GM23338 (cell line): ENCODE results near the gene MRM2. TPM values are rescaled to one million over a fixed set of nuclear protein-coding genes. Genes with fewer than 3 reads are reported as not detected.

Experiments
- ATAC-seq: fragments of 200-7000 bp; cut with Tn5 transposase; 3 replicates; pipeline ENCODE4 v1.9.1; 2020
- DNase-seq: peaks from one replicate; pipeline ENCODE4 v3.0.0-alpha.2; 2015; ENCODE audit warnings: low spot score
- H2AFZ ChIP-seq: fragments of 200-600 bp; sonication (generic); 2 replicates; pipeline ENCODE4 v1.8.0; 2016; ENCODE audit warnings: antibody characterized with exemption, mild to moderate bottlenecking, moderate library complexity
- H3F3A ChIP-seq: fragments of 200-600 bp; sonication (generic); replicated peaks from 2 replicates; pipeline ENCODE4 v1.8.0; 2017; ENCODE audit warnings: antibody characterized with exemption, mixed run types, low read depth
- H3K27ac ChIP-seq: fragments of 200-600 bp; sonication (generic); 2 replicates; pipeline ENCODE4 v1.6.1; 2016; ENCODE audit warnings: low read depth
- H3K27me3 ChIP-seq: fragments of 200-600 bp; sonication (generic); 2 replicates; pipeline ENCODE4 v1.8.0; 2016; ENCODE audit warnings: mild to moderate bottlenecking, mixed run types, moderate library complexity; ENCODE audit not compliant: insufficient read depth
- H3K36me3 ChIP-seq: fragments of 200-600 bp; sonication (generic); 2 replicates; pipeline ENCODE4 v1.8.0; 2016; ENCODE audit warnings: mild to moderate bottlenecking; ENCODE audit not compliant: insufficient read depth
- H3K4me1 ChIP-seq: fragments of 200-600 bp; sonication (generic); 2 replicates; pipeline ENCODE4 v1.8.0; 2016; ENCODE audit warnings: mild to moderate bottlenecking, moderate library complexity; ENCODE audit not compliant: insufficient read depth
- H3K4me2 ChIP-seq: fragments of 200-600 bp; sonication (generic); 2 replicates; pipeline ENCODE4 v1.7.1; 2017; ENCODE audit warnings: mixed run types
- H3K4me3 ChIP-seq: fragments of 200-600 bp; sonication (generic); 2 replicates; pipeline ENCODE4 v1.6.1; 2016; ENCODE audit warnings: mixed run types
- H3K79me2 ChIP-seq: fragments of 200-600 bp; sonication (generic); replicated peaks from 2 replicates; pipeline ENCODE4 v1.8.0; 2017; ENCODE audit warnings: mild to moderate bottlenecking; ENCODE audit not compliant: insufficient read depth
- H3K9me2 ChIP-seq: fragments of 200-600 bp; sonication (generic); 2 replicates; pipeline ENCODE4 v1.8.0; 2017; ENCODE audit not compliant: insufficient read depth
- H4K20me1 ChIP-seq: fragments of 200-600 bp; sonication (generic); replicated peaks from 2 replicates; pipeline ENCODE4 v1.8.0; 2017; ENCODE audit warnings: mild to moderate bottlenecking; ENCODE audit not compliant: insufficient read depth
- H3K27ac Mint-ChIP-seq: 2 replicates; pipeline ENCODE4 v1.8.0; 2020; ENCODE audit warnings: inconsistent platforms, mild to moderate bottlenecking, moderate library complexity, mixed read lengths
- H3K27me3 Mint-ChIP-seq: 3 replicates; pipeline ENCODE4 v1.8.0; 2022; ENCODE audit warnings: low read depth, mild to moderate bottlenecking, moderate library complexity, mixed read lengths, inconsistent platforms; ENCODE audit not compliant: insufficient read depth, poor library complexity
- H3K36me3 Mint-ChIP-seq: 3 replicates; pipeline ENCODE4 v1.8.0; 2021; ENCODE audit warnings: low read depth, mild to moderate bottlenecking, inconsistent platforms, moderate library complexity, mixed read lengths
- H3K4me1 Mint-ChIP-seq: 3 replicates; pipeline ENCODE4 v1.8.0; 2020; ENCODE audit warnings: mild to moderate bottlenecking, inconsistent platforms, mixed read lengths
- H3K4me3 Mint-ChIP-seq: 3 replicates; pipeline ENCODE4 v1.8.0; 2021; ENCODE audit warnings: moderate library complexity, mild to moderate bottlenecking, inconsistent platforms, mixed read lengths
- H3K9me3 Mint-ChIP-seq: 3 replicates; pipeline ENCODE4 v1.8.0; 2020; ENCODE audit warnings: moderate library complexity, mild to moderate bottlenecking, inconsistent platforms, mixed read lengths
- CREB1 ChIP-seq: fragments of 250-450 bp; sonication (Bioruptor Pico); IDR thresholded peaks from 2 replicates; pipeline ENCODE4 v1.5.0; 2020; ENCODE audit warnings: low read depth, mild to moderate bottlenecking, moderate library complexity
- CTCF ChIP-seq, 2 experiments: fragments of 200-600 bp in 1 of 2; sonication (generic) in 1 of 2; conservative IDR thresholded peaks; 2 replicates each; pipeline versions ENCODE4 v1.5.1 to v1.6.1; 2016 to 2017; ENCODE audit warnings: antibody characterized with exemption in 2 of 2, low read depth in 2 of 2, mild to moderate bottlenecking in 2 of 2, moderate library complexity in 1 of 2
- ETS1 ChIP-seq: IDR thresholded peaks from 2 replicates; pipeline ENCODE4 v1.6.1; 2016; ENCODE audit warnings: antibody characterized with exemption
- EZH2 ChIP-seq: fragments of 200-600 bp; sonication (generic); IDR thresholded peaks from one replicate; pipeline ENCODE4 v1.8.0; 2017; ENCODE audit warnings: antibody characterized with exemption, mild to moderate bottlenecking, low read depth; ENCODE audit not compliant: unreplicated experiment
- EZH2phosphoT487 ChIP-seq: fragments of 200-600 bp; sonication (generic); IDR thresholded peaks from one replicate; pipeline ENCODE4 v1.8.1; 2018; ENCODE audit warnings: antibody characterized with exemption; ENCODE audit not compliant: unreplicated experiment
- JUNB ChIP-seq: IDR thresholded peaks from one replicate; pipeline ENCODE4 v1.6.1; 2016; ENCODE audit warnings: antibody characterized with exemption; ENCODE audit not compliant: unreplicated experiment
- NANOG ChIP-seq: IDR thresholded peaks from 2 replicates; pipeline ENCODE4 v1.6.1; 2016; ENCODE audit warnings: antibody characterized with exemption, borderline replicate concordance
- POLR2AphosphoS5 ChIP-seq: IDR thresholded peaks from 2 replicates; pipeline ENCODE4 v1.6.1; 2016; ENCODE audit warnings: antibody characterized with exemption, low read depth
- STAT1 ChIP-seq: IDR thresholded peaks from one replicate; pipeline ENCODE4 v1.6.1; 2016; ENCODE audit warnings: antibody characterized with exemption; ENCODE audit not compliant: unreplicated experiment
- ZNF114 ChIP-seq: fragments of 250-450 bp; sonication (Bioruptor Pico); IDR thresholded peaks from 2 replicates; pipeline ENCODE4 v1.5.0; 2020; ENCODE audit warnings: mild to moderate bottlenecking, moderate library complexity
- ZNF331 ChIP-seq: fragments of 250-450 bp; sonication (Bioruptor Pico); IDR thresholded peaks from 2 replicates; pipeline ENCODE4 v1.5.0; 2020; ENCODE audit warnings: low read depth, mild to moderate bottlenecking, moderate library complexity
- polyA plus RNA-seq: library from polyadenylated mRNA; unstranded; fragments of >200 nt; fragmentation: Nextera tagmentation; extraction: Ambion mirVana; gene quantifications from 2 replicates; pipeline ENCODE4 v1.2.1, GENCODE V29; 2016
- total RNA-seq: library from RNA; depleted of rRNA; stranded (reverse); fragments of >200 nt; shearing (Covaris generic); gene quantifications from 2 replicates; pipeline ENCODE4 v1.2.3, GENCODE V29; 2014
- TF ChIP-seq, protein P1 (sequence below): fragments of 250-450 bp; sonication (Bioruptor Pico); IDR thresholded peaks from 2 replicates; pipeline ENCODE4 v1.5.0; 2020; ENCODE audit warnings: mild to moderate bottlenecking, moderate library complexity
- TF ChIP-seq, protein P2 (sequence below): IDR thresholded peaks from one replicate; pipeline ENCODE4 v1.6.1; 2018; ENCODE audit warnings: antibody characterized with exemption; ENCODE audit not compliant: unreplicated experiment

The MRM2 gene
- total and polyA plus RNA-seq, 2 experiments from 2014 or later: 30.0 to 37.8 TPM

- TF ChIP-seq, protein P1, sequence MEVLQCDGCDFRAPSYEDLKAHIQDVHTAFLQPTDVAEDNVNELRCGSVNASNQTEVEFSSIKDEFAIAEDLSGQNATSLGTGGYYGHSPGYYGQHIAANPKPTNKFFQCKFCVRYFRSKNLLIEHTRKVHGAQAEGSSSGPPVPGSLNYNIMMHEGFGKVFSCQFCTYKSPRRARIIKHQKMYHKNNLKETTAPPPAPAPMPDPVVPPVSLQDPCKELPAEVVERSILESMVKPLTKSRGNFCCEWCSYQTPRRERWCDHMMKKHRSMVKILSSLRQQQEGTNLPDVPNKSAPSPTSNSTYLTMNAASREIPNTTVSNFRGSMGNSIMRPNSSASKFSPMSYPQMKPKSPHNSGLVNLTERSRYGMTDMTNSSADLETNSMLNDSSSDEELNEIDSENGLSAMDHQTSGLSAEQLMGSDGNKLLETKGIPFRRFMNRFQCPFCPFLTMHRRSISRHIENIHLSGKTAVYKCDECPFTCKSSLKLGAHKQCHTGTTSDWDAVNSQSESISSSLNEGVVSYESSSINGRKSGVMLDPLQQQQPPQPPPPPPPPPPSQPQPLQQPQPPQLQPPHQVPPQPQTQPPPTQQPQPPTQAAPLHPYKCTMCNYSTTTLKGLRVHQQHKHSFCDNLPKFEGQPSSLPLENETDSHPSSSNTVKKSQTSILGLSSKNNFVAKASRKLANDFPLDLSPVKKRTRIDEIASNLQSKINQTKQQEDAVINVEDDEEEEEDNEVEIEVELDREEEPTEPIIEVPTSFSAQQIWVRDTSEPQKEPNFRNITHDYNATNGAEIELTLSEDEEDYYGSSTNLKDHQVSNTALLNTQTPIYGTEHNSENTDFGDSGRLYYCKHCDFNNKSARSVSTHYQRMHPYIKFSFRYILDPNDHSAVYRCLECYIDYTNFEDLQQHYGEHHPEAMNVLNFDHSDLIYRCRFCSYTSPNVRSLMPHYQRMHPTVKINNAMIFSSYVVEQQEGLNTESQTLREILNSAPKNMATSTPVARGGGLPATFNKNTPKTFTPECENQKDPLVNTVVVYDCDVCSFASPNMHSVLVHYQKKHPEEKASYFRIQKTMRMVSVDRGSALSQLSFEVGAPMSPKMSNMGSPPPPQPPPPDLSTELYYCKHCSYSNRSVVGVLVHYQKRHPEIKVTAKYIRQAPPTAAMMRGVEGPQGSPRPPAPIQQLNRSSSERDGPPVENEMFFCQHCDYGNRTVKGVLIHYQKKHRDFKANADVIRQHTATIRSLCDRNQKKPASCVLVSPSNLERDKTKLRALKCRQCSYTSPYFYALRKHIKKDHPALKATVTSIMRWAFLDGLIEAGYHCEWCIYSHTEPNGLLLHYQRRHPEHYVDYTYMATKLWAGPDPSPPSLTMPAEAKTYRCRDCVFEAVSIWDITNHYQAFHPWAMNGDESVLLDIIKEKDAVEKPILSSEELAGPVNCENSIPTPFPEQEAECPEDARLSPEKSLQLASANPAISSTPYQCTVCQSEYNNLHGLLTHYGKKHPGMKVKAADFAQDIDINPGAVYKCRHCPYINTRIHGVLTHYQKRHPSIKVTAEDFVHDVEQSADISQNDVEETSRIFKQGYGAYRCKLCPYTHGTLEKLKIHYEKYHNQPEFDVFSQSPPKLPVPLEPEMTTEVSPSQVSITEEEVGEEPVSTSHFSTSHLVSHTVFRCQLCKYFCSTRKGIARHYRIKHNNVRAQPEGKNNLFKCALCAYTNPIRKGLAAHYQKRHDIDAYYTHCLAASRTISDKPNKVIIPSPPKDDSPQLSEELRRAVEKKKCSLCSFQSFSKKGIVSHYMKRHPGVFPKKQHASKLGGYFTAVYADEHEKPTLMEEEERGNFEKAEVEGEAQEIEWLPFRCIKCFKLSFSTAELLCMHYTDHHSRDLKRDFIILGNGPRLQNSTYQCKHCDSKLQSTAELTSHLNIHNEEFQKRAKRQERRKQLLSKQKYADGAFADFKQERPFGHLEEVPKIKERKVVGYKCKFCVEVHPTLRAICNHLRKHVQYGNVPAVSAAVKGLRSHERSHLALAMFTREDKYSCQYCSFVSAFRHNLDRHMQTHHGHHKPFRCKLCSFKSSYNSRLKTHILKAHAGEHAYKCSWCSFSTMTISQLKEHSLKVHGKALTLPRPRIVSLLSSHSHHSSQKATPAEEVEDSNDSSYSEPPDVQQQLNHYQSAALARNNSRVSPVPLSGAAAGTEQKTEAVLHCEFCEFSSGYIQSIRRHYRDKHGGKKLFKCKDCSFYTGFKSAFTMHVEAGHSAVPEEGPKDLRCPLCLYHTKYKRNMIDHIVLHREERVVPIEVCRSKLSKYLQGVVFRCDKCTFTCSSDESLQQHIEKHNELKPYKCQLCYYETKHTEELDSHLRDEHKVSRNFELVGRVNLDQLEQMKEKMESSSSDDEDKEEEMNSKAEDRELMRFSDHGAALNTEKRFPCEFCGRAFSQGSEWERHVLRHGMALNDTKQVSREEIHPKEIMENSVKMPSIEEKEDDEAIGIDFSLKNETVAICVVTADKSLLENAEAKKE (CRISPR knock-in tag): no peak
- no peak for TF ChIP-seq NANOG
- no peak for TF ChIP-seq JUNB
- no peak for TF ChIP-seq ZNF114 (CRISPR knock-in tag)
- TF ChIP-seq CREB1: no peak
- TF ChIP-seq EZH2phosphoT487: no peak
These were observed 40.9 kb downstream of the MRM2 start (continued) for GRCh38 chr7:2201128-2201527.

GRCh38 chr7:2200584-2200980 lies 41.4 kb downstream of the MRM2 start:
- Histone ChIP-seq H3K27ac (no peak overlapping the region), H3K36me3 (peaks cover 7% of the 10 kb centered on the region), H3K4me1 (no peaks in the 10 kb centered on the region), H3K27me3 (no peaks in the 10 kb centered on the region), H3K9me2 (no peaks in the 10 kb centered on the region), H4K20me1 (peaks cover 6% of the 10 kb centered on the region; the same call in 1 of the 2 replicates), H3K79me2 (peaks cover 8% of the 10 kb centered on the region; the same call in 1 of the 2 replicates), H2AFZ (no peak overlapping the region), H3K4me3 (no peak overlapping the region), H3F3A (no peaks in the 10 kb centered on the region), H3K4me2 (no peak overlapping the region)
- peaks cover 42% of the 10 kb centered on the region for H3K36me3 Mint-ChIP-seq
- H3K9me3 Mint-ChIP-seq: peaks cover 5% of the 10 kb centered on the region; the same call in 2 of the 3 replicates
- no peak overlapping the region for H3K27ac Mint-ChIP-seq
- no peak overlapping the region for H3K4me3 Mint-ChIP-seq
- no peaks in the 10 kb centered on the region; the same call in 2 of the 3 replicates for H3K4me1 Mint-ChIP-seq
- H3K27me3 Mint-ChIP-seq: peaks cover 10% of the 10 kb centered on the region
- no peak for ATAC-seq
- no peak for DNase-seq
- TF ChIP-seq ETS1 (no peak), CREB1 (no peak), EZH2phosphoT487 (no peak), CTCF (conservative IDR thresholded peaks at IDR 0.05; ENCODE audit: low read depth in 2 of 2) (no peak), ZNF114 (CRISPR knock-in tag) (no peak), JUNB (no peak), NANOG (no peak), EZH2 (no peak), STAT1 (no peak), POLR2AphosphoS5 (no peak), ZNF331 (no peak)
- TF ChIP-seq, protein P2, sequence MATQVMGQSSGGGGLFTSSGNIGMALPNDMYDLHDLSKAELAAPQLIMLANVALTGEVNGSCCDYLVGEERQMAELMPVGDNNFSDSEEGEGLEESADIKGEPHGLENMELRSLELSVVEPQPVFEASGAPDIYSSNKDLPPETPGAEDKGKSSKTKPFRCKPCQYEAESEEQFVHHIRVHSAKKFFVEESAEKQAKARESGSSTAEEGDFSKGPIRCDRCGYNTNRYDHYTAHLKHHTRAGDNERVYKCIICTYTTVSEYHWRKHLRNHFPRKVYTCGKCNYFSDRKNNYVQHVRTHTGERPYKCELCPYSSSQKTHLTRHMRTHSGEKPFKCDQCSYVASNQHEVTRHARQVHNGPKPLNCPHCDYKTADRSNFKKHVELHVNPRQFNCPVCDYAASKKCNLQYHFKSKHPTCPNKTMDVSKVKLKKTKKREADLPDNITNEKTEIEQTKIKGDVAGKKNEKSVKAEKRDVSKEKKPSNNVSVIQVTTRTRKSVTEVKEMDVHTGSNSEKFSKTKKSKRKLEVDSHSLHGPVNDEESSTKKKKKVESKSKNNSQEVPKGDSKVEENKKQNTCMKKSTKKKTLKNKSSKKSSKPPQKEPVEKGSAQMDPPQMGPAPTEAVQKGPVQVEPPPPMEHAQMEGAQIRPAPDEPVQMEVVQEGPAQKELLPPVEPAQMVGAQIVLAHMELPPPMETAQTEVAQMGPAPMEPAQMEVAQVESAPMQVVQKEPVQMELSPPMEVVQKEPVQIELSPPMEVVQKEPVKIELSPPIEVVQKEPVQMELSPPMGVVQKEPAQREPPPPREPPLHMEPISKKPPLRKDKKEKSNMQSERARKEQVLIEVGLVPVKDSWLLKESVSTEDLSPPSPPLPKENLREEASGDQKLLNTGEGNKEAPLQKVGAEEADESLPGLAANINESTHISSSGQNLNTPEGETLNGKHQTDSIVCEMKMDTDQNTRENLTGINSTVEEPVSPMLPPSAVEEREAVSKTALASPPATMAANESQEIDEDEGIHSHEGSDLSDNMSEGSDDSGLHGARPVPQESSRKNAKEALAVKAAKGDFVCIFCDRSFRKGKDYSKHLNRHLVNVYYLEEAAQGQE: no peak
